Ishikawa (cell line): ENCODE results near the gene TNFSF11.

Experiments
- CEBPB ChIP-seq: IDR thresholded peaks from 2 replicates; pipeline ENCODE4 v1.6.1; 2012
- CREB1 ChIP-seq: IDR thresholded peaks from 2 replicates; pipeline ENCODE4 v1.6.1; 2012; ENCODE audit warnings: low read depth
- EGR1 ChIP-seq: IDR thresholded peaks from 2 replicates; pipeline ENCODE4 v1.6.1; 2012
- EP300 ChIP-seq: IDR thresholded peaks from 2 replicates; pipeline ENCODE4 v1.6.1; 2012; ENCODE audit warnings: borderline replicate concordance
- FOXM1 ChIP-seq: IDR thresholded peaks from 2 replicates; pipeline ENCODE4 v1.6.1; 2012; ENCODE audit warnings: low read depth, borderline replicate concordance
- MAX ChIP-seq: IDR thresholded peaks from 2 replicates; pipeline ENCODE4 v1.6.1; 2012
- NFIC ChIP-seq: IDR thresholded peaks from 2 replicates; pipeline ENCODE4 v1.6.1; 2012
- RAD21 ChIP-seq: IDR thresholded peaks from 2 replicates; pipeline ENCODE4 v1.6.1; 2012; ENCODE audit warnings: low read depth
- REST ChIP-seq: IDR thresholded peaks from 2 replicates; pipeline ENCODE4 v1.6.1; 2012; ENCODE audit warnings: low read depth, mild to moderate bottlenecking
- TAF1 ChIP-seq: IDR thresholded peaks from 2 replicates; pipeline ENCODE4 v1.6.1; 2012; ENCODE audit warnings: low read depth, mild to moderate bottlenecking
- TCF12 ChIP-seq: IDR thresholded peaks from 2 replicates; pipeline ENCODE4 v1.6.1; 2012; ENCODE audit warnings: low read depth
- TEAD4 ChIP-seq: IDR thresholded peaks from 2 replicates; pipeline ENCODE4 v1.6.1; 2012
- USF1 ChIP-seq: IDR thresholded peaks from 2 replicates; pipeline ENCODE4 v1.6.1; 2012
- YY1 ChIP-seq: IDR thresholded peaks from 2 replicates; pipeline ENCODE4 v1.6.1; 2012; ENCODE audit warnings: low read depth
- ZBTB7A ChIP-seq: IDR thresholded peaks from 2 replicates; pipeline ENCODE4 v1.6.1; 2012; ENCODE audit warnings: low read depth

Gene TNFSF11

DNA sequence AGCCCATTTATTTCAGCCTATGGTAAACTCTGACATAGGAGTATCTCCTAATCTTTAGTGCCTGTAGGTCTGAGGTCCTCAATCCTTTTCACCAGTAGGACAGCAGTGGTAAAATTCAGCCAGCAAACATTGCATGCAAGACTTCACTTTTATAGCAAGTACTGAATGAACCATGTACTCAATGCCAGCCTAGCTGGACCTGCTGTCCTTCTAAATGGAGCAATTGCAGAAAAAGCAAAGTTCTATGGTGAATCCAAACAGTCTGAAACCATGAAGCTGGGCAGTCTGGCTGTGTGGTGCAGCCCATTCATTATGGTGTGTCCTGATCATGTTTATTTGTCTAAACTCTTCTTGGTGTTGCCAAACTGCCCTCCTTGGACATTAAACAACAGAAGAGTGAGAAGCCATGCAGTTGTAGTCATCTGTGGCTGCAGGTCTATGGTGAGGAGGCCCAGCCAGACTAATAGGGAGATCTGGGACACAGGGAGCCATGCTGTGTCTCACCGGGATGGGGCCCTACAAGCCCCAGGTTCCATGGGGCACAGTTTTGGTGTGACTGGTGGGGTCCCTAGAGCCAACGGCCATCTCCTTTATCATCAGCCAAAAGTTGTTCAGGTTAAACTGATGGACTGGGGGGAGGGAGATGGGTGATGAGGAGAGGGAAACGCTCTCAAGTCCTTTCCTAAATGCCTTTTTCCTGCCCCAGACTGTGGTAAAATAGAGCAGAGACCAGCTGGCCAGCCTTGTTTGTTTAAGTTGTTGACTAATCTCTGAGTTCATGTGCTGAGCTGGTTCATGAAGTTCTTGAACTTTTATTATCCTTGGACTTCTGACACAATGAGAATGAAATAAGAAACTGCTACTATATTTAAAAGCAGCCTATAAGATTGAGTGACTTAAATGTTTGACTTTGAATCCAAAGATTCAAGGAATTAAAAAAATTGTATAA is 20.6 kb upstream of the TNFSF11 start:
- no peak for TF ChIP-seq FOXM1

DNA sequence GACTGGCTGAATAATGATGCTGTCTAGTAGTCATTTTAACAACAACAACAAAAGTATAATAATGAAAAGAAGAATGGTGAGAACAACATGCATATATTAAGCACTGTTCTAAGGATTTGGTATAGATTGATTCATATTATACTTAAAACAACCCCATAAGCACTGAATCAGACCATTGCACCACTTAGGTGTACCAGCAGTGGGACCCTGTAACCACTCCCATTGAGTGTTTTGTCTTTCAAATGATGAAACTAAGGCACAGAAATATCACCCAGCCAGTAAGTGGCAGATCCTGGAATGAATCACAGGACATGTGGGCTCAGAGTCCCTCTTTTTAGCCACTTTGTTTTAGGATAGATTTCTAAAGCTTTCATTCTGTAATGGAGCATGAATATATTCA is 14.9 kb upstream of the TNFSF11 start:
- TF ChIP-seq TAF1 (no peak), ZBTB7A (no peak), MAX (no peak), TEAD4 (no peak), EP300 (no peak), NFIC (no peak), REST (no peak), FOXM1 (no peak), RAD21 (no peak), CREB1 (no peak), USF1 (no peak), CEBPB (no peak)

GRCh38 chr13:42561752-42562467 is 12.0 kb upstream of the TNFSF11 start:
- no peak for TF ChIP-seq USF1
- no peak for TF ChIP-seq NFIC
- TF ChIP-seq TEAD4, result no peak
- TF ChIP-seq RAD21, result no peak
- TF ChIP-seq FOXM1, result no peak
- TF ChIP-seq EP300, result no peak
- TF ChIP-seq REST, result no peak
- TF ChIP-seq YY1, result no peak
- TF ChIP-seq MAX, result no peak
- TF ChIP-seq EGR1, result no peak
- TF ChIP-seq TCF12, result no peak
- no peak for TF ChIP-seq TAF1
- TF ChIP-seq CEBPB, result no peak
- no peak for TF ChIP-seq CREB1
- TF ChIP-seq ZBTB7A, result no peak

- TF ChIP-seq MAX (no peak), TEAD4 (no peak), RAD21 (no peak), REST (no peak), TCF12 (no peak), CREB1 (no peak), EP300 (no peak), FOXM1 (no peak), TAF1 (no peak), CEBPB (no peak), ZBTB7A (no peak)
Observed at GRCh38 chr13:42567906-42568305, 6.0 kb upstream of the TNFSF11 start.
